ENCODE results near the gene GATA6. TPM values are rescaled to one million over a fixed set of nuclear protein-coding genes. Genes with fewer than 3 reads are reported as not detected.

GATA6 gene
- total RNA-seq, 2 donors from 2014 or later: 32.7 to 38.4 TPM

Other genes starting within 250 kb of the GATA6 start
- not detected for gene CTAGE1, start 248.3 kb downstream of the GATA6 start, total RNA-seq

Measured in posterior vena cava (tissue), 2 donors.